DOHH2 (cell line): ENCODE results near the gene COL4A2.

Experiments
- CTCF ChIP-seq: fragments of 200-600 bp; sonication (generic); IDR thresholded peaks from one replicate; pipeline ENCODE4 v1.5.1; 2014; ENCODE audit warnings: antibody characterized with exemption, mild to moderate bottlenecking, low read depth, low read length; ENCODE audit not compliant: poor library complexity, severe bottlenecking
- EZH2phosphoT487 ChIP-seq: fragments of 200-600 bp; sonication (generic); IDR thresholded peaks from 2 replicates; pipeline ENCODE4 v1.6.1; 2017; ENCODE audit warnings: borderline replicate concordance, mild to moderate bottlenecking, antibody characterized with exemption, low read length, moderate library complexity, mixed read lengths

GRCh38 chr13:110523180-110523579, 216.1 kb downstream of the COL4A2 start:
- TF ChIP-seq CTCF (no peak), EZH2phosphoT487 (no peak)
